GM12865 (cell line): ENCODE results near the gene EVA1A.

Source experiments
- DNase-seq: peaks from one replicate; pipeline ENCODE4 v3.0.0; 2010; ENCODE audit warnings: low read depth
- H3K4me3 ChIP-seq: 2 replicates; pipeline ENCODE4 v1.5.1; 2011; ENCODE audit warnings: mild to moderate bottlenecking, low read depth, low read length, control low read depth
- TF ChIP-seq, protein P1 (sequence below): IDR thresholded peaks from 2 replicates; pipeline ENCODE4 v1.5.1; 2011; ENCODE audit warnings: low read length, control low read depth, low read depth, inconsistent platforms; ENCODE audit not compliant: insufficient read depth; ENCODE audit errors: missing control alignments

EVA1A gene

DNA sequence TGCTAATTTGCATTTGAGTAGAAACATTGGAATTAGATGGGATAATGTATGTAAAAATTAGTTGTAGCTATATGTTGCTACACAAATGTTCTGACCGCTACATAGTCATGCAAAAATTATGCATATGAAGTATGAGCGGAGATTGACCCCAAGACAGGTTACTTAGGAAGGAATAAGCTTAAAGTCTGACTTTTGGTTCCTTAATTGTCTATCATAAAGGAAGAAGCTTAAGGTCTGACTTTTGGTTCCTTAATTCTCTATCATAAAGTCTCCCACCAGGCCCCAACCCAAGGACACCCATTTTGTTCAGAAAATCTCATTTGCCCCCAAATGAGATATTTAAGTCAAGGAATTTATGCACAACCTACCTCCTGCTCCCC is 106.5 kb downstream of the EVA1A start:
- no peak overlapping the region for H3K4me3 ChIP-seq
- DNase-seq = no peak
- TF ChIP-seq, protein P1, sequence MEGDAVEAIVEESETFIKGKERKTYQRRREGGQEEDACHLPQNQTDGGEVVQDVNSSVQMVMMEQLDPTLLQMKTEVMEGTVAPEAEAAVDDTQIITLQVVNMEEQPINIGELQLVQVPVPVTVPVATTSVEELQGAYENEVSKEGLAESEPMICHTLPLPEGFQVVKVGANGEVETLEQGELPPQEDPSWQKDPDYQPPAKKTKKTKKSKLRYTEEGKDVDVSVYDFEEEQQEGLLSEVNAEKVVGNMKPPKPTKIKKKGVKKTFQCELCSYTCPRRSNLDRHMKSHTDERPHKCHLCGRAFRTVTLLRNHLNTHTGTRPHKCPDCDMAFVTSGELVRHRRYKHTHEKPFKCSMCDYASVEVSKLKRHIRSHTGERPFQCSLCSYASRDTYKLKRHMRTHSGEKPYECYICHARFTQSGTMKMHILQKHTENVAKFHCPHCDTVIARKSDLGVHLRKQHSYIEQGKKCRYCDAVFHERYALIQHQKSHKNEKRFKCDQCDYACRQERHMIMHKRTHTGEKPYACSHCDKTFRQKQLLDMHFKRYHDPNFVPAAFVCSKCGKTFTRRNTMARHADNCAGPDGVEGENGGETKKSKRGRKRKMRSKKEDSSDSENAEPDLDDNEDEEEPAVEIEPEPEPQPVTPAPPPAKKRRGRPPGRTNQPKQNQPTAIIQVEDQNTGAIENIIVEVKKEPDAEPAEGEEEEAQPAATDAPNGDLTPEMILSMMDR = no peak

DNA sequence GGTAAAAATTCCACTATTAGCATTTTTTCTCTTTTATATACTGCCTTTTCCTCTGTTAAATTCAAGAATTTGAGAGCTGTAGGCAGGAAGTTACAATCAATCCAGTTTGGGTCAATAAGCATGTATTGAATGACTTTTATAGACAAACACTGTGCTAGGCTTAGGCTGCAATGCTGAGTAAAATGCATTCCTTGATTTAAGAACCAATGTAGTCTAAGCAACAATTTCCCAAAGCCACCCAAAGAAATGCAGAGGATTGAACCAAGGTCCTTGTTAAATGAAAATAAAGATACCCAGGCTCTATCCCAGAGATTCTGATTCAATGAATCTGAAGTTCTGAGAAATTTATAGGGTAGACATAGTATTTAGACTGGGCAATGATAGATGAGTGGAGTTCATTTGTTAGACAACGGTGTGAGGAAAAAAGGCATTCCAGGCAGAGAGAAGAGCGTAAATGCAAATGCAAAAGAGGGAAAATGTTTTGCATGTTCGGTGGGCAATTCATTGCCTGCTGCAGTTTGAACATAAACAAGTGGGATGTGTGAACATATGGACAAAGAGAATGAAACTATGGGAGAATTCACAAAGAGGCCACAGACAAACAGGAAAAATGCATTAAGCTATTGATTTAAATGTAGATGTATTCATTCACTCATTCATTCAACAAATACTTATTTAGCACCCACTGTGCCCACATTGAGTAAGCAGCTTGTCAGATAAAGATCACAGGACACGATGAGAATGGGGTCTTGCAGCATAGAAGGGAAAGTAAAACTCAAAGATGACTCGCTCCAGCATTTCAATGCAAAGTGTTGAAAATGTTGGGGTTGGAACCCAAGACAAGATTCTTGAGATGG is 107.1 kb downstream of the EVA1A start:
- TF ChIP-seq, protein P1 = no peak
- no peak overlapping the region for H3K4me3 ChIP-seq
- DNase-seq = no peak

DNA sequence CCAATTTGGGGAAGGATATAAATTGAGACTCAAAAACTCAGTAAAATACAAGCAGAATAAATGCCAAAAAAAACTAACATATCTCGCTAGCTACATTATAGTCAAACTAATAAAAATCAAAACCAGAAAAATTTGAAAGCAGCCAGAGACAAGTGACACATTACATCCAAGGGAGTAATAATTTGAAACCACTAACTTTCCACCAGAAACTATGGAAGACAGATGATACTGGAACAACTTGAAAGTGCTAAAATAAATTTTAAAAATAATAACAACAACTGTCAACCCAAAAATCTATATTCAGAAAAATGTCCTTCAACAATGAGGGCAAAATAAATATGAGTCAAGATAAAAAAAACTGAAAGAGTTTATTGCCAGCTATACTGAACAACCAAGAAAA is 110.7 kb downstream of the EVA1A start:
- no peak overlapping the region for H3K4me3 ChIP-seq
- no peak for DNase-seq
- TF ChIP-seq, protein P1 = no peak

DNA sequence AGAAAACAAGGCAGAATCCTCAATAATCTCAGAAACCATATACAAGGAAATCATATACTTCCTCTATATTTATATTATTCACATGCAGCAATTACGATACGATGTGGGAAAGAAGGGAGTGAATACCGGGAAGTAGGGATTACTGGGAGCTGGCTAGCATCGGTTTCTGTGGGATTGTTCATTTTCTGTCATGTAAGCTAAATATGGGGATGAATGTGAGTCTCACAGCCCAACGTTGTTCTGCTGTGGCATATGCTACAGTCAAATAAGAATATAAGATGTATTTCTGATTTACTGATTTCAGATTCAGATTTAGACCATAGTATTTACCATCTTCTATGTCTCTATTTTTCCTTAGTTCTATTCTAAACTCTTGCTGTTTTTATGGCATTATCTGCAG is 113.6 kb downstream of the EVA1A start:
- TF ChIP-seq, protein P1 = no peak
- no peak for DNase-seq
- no peak overlapping the region for H3K4me3 ChIP-seq
